H9 (cell line): ENCODE data around the gene TGDS. TPM values are rescaled to one million over a fixed set of nuclear protein-coding genes. Genes with fewer than 3 reads are reported as not detected.

ENCODE experiments used
- DNase-seq: peaks from one replicate; pipeline ENCODE4 v3.0.0-alpha.2; 2017
- H2AFZ ChIP-seq: one replicate; pipeline ENCODE4 v1.6.1; 2013; ENCODE audit warnings: mild to moderate bottlenecking, low read length, control low read depth, moderate library complexity
- H2AK5ac ChIP-seq: 2 replicates; pipeline ENCODE4 v1.6.1; 2013; ENCODE audit warnings: low read length, control low read depth, mixed read lengths; ENCODE audit not compliant: insufficient read length
- H2BK120ac ChIP-seq: one replicate; pipeline ENCODE4 v1.6.1; 2013; ENCODE audit warnings: low read depth, mild to moderate bottlenecking, low read length, control low read depth, inconsistent platforms; ENCODE audit not compliant: poor library complexity, severe bottlenecking
- H2BK12ac ChIP-seq: 2 replicates; pipeline ENCODE4 v1.6.1; 2013; ENCODE audit warnings: low read length, control low read depth, mixed read lengths, low read depth; ENCODE audit not compliant: insufficient read length
- H2BK15ac ChIP-seq: 2 replicates; pipeline ENCODE4 v1.6.1; 2013; ENCODE audit warnings: low read depth, low read length, control low read depth
- H2BK20ac ChIP-seq: one replicate; pipeline ENCODE4 v1.6.1; 2013; ENCODE audit warnings: low read depth, mild to moderate bottlenecking, low read length, control low read depth, inconsistent platforms; ENCODE audit not compliant: poor library complexity, severe bottlenecking
- H2BK5ac ChIP-seq: 2 replicates; pipeline ENCODE4 v1.6.1; 2013; ENCODE audit warnings: low read length, control low read depth, mixed read lengths; ENCODE audit not compliant: insufficient read length
- H3K14ac ChIP-seq: 2 replicates; pipeline ENCODE4 v1.6.1; 2013; ENCODE audit warnings: low read length, control low read depth; ENCODE audit not compliant: insufficient read depth
- H3K18ac ChIP-seq: 2 replicates; pipeline ENCODE4 v1.6.1; 2013; ENCODE audit warnings: low read depth, mild to moderate bottlenecking, mixed read lengths, low read length, control low read depth; ENCODE audit not compliant: insufficient read length
- H3K23ac ChIP-seq: 2 replicates; pipeline ENCODE4 v1.6.1; 2013; ENCODE audit warnings: low read length, control low read depth, mixed read lengths, low read depth; ENCODE audit not compliant: insufficient read length
- H3K23me2 ChIP-seq: 2 replicates; pipeline ENCODE4 v1.6.1; 2013; ENCODE audit warnings: low read depth, mild to moderate bottlenecking, mixed read lengths, low read length, control low read depth; ENCODE audit not compliant: insufficient read length, poor library complexity, severe bottlenecking
- H3K27ac ChIP-seq: 2 replicates; pipeline ENCODE4 v1.5.1; 2013; ENCODE audit warnings: low read length, control low read depth, mixed read lengths, low read depth; ENCODE audit not compliant: insufficient read length
- H3K27me3 ChIP-seq: 2 replicates; pipeline ENCODE4 v1.6.1; 2013; ENCODE audit warnings: low read length, control low read depth, inconsistent platforms; ENCODE audit not compliant: insufficient read depth
- H3K4ac ChIP-seq: 2 replicates; pipeline ENCODE4 v1.6.1; 2013; ENCODE audit warnings: low read depth, mild to moderate bottlenecking, control low read depth, inconsistent platforms, low read length, moderate library complexity
- H3K4me1 ChIP-seq: 2 replicates; pipeline ENCODE4 v1.6.1; 2013; ENCODE audit warnings: low read length, control low read depth, inconsistent platforms; ENCODE audit not compliant: insufficient read depth
- H3K4me2 ChIP-seq: 2 replicates; pipeline ENCODE4 v1.6.1; 2013; ENCODE audit warnings: low read length, control low read depth, mixed read lengths; ENCODE audit not compliant: insufficient read length, insufficient read depth
- H3K56ac ChIP-seq: 2 replicates; pipeline ENCODE4 v1.6.1; 2013; ENCODE audit warnings: low read depth, mild to moderate bottlenecking, mixed read lengths, low read length, control low read depth; ENCODE audit not compliant: insufficient read length
- H3K79me1 ChIP-seq: 2 replicates; pipeline ENCODE4 v1.6.1; 2013; ENCODE audit warnings: low read depth, mild to moderate bottlenecking, moderate library complexity, low read length, control low read depth, inconsistent platforms; ENCODE audit not compliant: insufficient read depth, poor library complexity, severe bottlenecking
- H3K79me2 ChIP-seq: 2 replicates; pipeline ENCODE4 v1.6.1; 2013; ENCODE audit warnings: low read length, control low read depth, inconsistent platforms; ENCODE audit not compliant: insufficient read depth
- H3K9ac ChIP-seq: 2 replicates; pipeline ENCODE4 v1.6.1; 2013; ENCODE audit warnings: low read length, control low read depth, mixed read lengths; ENCODE audit not compliant: insufficient read length; ENCODE audit errors: extremely low read depth
- H3K9me3 ChIP-seq: one replicate; pipeline ENCODE4 v1.6.1; 2013; ENCODE audit warnings: low read depth, low read length, inconsistent platforms; ENCODE audit not compliant: control insufficient read depth
- H3T11ph ChIP-seq: one replicate; pipeline ENCODE4 v1.6.1; 2013; ENCODE audit warnings: mild to moderate bottlenecking, low read length, control low read depth, inconsistent platforms
- H4K20me1 ChIP-seq: one replicate; pipeline ENCODE4 v1.6.1; 2013; ENCODE audit not compliant: control insufficient read depth, insufficient read length, insufficient read depth
- H4K5ac ChIP-seq: 2 replicates; pipeline ENCODE4 v1.6.1; 2013; ENCODE audit warnings: low read depth, mild to moderate bottlenecking, mixed read lengths, low read length, control low read depth; ENCODE audit not compliant: insufficient read length
- H4K8ac ChIP-seq: replicated peaks from 2 replicates; pipeline ENCODE4 v1.6.1; 2013; ENCODE audit warnings: low read length, control low read depth, mixed read lengths, low read depth; ENCODE audit not compliant: insufficient read length
- H4K91ac ChIP-seq: 2 replicates; pipeline ENCODE4 v1.6.1; 2013; ENCODE audit warnings: low read depth, mild to moderate bottlenecking, moderate library complexity, mixed read lengths, low read length, control low read depth; ENCODE audit not compliant: insufficient read length
- H3K27ac Mint-ChIP-seq, 3 experiments: 2 replicates in 2 of 3; 3 replicates in 1 of 3; pipeline ENCODE4 v1.8.0; 2020 to 2021; ENCODE audit warnings: mixed read lengths in 3 of 3, mild to moderate bottlenecking in 1 of 3, moderate library complexity in 1 of 3
- H3K27me3 Mint-ChIP-seq: 2 replicates; pipeline ENCODE4 v1.8.0; 2021; ENCODE audit warnings: low read depth, mild to moderate bottlenecking, moderate library complexity, mixed read lengths
- H3K36me3 Mint-ChIP-seq, 3 experiments: 2 replicates in 2 of 3; 3 replicates in 1 of 3; pipeline ENCODE4 v1.8.0; 2020 to 2021; ENCODE audit warnings: low read depth in 3 of 3, mixed read lengths in 3 of 3; ENCODE audit not compliant: insufficient read depth in 1 of 3
- H3K4me1 Mint-ChIP-seq, 2 experiments: 2 replicates each; pipeline ENCODE4 v1.8.0; 2020; ENCODE audit warnings: mixed read lengths in 2 of 2
- H3K4me3 Mint-ChIP-seq, 2 experiments: 2 replicates in 1 of 2; 3 replicates in 1 of 2; pipeline ENCODE4 v1.8.0; 2020 to 2021; ENCODE audit warnings: mild to moderate bottlenecking in 2 of 2, mixed read lengths in 2 of 2, moderate library complexity in 1 of 2
- H3K9me3 Mint-ChIP-seq, 2 experiments: 2 replicates in 1 of 2; 3 replicates in 1 of 2; pipeline ENCODE4 v1.8.0; 2020; ENCODE audit warnings: mild to moderate bottlenecking in 2 of 2, mixed read lengths in 2 of 2, moderate library complexity in 1 of 2
- CTCF ChIP-seq: fragments of 200-600 bp; sonication (generic); conservative IDR thresholded peaks from 3 replicates; pipeline ENCODE4 v1.8.0; 2021; ENCODE audit warnings: antibody characterized with exemption, mild to moderate bottlenecking
- WGBS: extraction: QIAGEN DNeasy Blood & Tissue Kit; methylation state at CpG from one replicate; pipeline ENCODE4 v1.1.7; 2013; ENCODE audit warnings: missing lambda C conversion rate, low lambda C conversion rate, mixed read lengths; ENCODE audit not compliant: insufficient read length; ENCODE audit errors: extremely low coverage; 5-methylcytosine and 5-hydroxymethylcytosine counted together
- total RNA-seq: library from RNA; stranded (reverse); gene quantifications from 2 replicates; pipeline ENCODE4 v1.2.1, GENCODE V29; 2021

Gene TGDS
- total RNA-seq, 1 experiment from 2014 or later: 13.9 TPM

- Histone ChIP-seq H4K8ac (no peak overlapping the region), H2BK5ac (no peak overlapping the region), H4K91ac (no peak overlapping the region), H2AK5ac (no peak overlapping the region), H2BK15ac (no peak overlapping the region), H2BK120ac (no peak overlapping the region), H4K20me1 (no peaks in the 10 kb centered on the region), H2AFZ (no peak overlapping the region), H3K27me3 (no peaks in the 10 kb centered on the region), H3K4me1 (no peaks in the 10 kb centered on the region), H3K23me2 (no peaks in the 10 kb centered on the region), H4K5ac (no peak overlapping the region), H3K56ac (no peak overlapping the region), H3K4ac (no peak overlapping the region), H3K4me2 (no peak overlapping the region), H3K9me3 (no peaks in the 10 kb centered on the region), H3K27ac (no peak overlapping the region), H3K79me2 (no peaks in the 10 kb centered on the region), H3K79me1 (no peaks in the 10 kb centered on the region), H3K14ac (no peak overlapping the region), H3K18ac (no peak overlapping the region), H2BK20ac (no peak overlapping the region), H3K23ac (no peak overlapping the region), H3K9ac (no peak overlapping the region), H3T11ph (no peak overlapping the region), H2BK12ac (no peak overlapping the region)
- H3K4me1 Mint-ChIP-seq: peaks cover 2 to 3% of the 10 kb centered on the region in 2 experiments; a peak in 2 of 4 replicates
- H3K27ac Mint-ChIP-seq: no peak overlapping the region
- peaks cover 10 to 43% (median 35%) of the 10 kb centered on the region in 3 experiments; a peak in 6 of 7 replicates for H3K36me3 Mint-ChIP-seq
- H3K27me3 Mint-ChIP-seq: no peaks in the 10 kb centered on the region
- no peak for DNase-seq
- no peak overlapping the region for H3K4me3 Mint-ChIP-seq
- no peaks in the 10 kb centered on the region for H3K9me3 Mint-ChIP-seq
- no peak for TF ChIP-seq CTCF
- no CpG with 5 or more reads among the region's 4 CpGs for WGBS
Observed at GRCh38 chr13:94612050-94612449, 16.1 kb upstream of the TGDS start.
